SK-N-SH treated with all-trans-retinoic acid at 6 μM for 48 hours (cell line): ENCODE measurements around the gene PLEKHH1.

ENCODE experiments used
- ARNTL ChIP-seq: fragments of 450-650 bp; formaldehyde crosslinking; IDR thresholded peaks from 2 replicates; pipeline ENCODE4 v1.5.0; 2020; ENCODE audit warnings: low read depth, mild to moderate bottlenecking, moderate library complexity, borderline replicate concordance
- BACH2 ChIP-seq: fragments of 250-450 bp; sonication (Bioruptor Pico); IDR thresholded peaks from 2 replicates; pipeline ENCODE4 v1.9.0; 2021; ENCODE audit warnings: mild to moderate bottlenecking, borderline replicate concordance
- CSDC2 ChIP-seq: fragments of 250-450 bp; sonication (Bioruptor Pico); IDR thresholded peaks from 2 replicates; pipeline ENCODE4 v1.5.0; 2020; ENCODE audit warnings: mild to moderate bottlenecking, moderate library complexity
- ISL1 ChIP-seq: fragments of 250-450 bp; sonication (Bioruptor Pico); IDR thresholded peaks from 2 replicates; pipeline ENCODE4 v2.1.2; 2022; ENCODE audit warnings: mild to moderate bottlenecking, moderate library complexity
- RARB ChIP-seq: fragments of 250-450 bp; sonication (Bioruptor Pico); IDR thresholded peaks from 2 replicates; pipeline ENCODE4 v1.8.0; 2021; ENCODE audit warnings: mild to moderate bottlenecking, moderate library complexity
- TCF4 ChIP-seq: fragments of 250-450 bp; sonication (Bioruptor Pico); IDR thresholded peaks from 2 replicates; pipeline ENCODE4 v1.8.0; 2021; ENCODE audit warnings: mild to moderate bottlenecking, moderate library complexity, borderline replicate concordance
- TOX ChIP-seq: fragments of 250-450 bp; sonication (Bioruptor Pico); IDR thresholded peaks from 2 replicates; pipeline ENCODE4 v1.8.0; 2021; ENCODE audit warnings: mild to moderate bottlenecking, moderate library complexity, borderline replicate concordance
- ZFP3 ChIP-seq: fragments of 250-450 bp; sonication (Bioruptor Pico); IDR thresholded peaks from 2 replicates; pipeline ENCODE4 v1.5.0; 2020; ENCODE audit warnings: mild to moderate bottlenecking, moderate library complexity
- ZFP30 ChIP-seq: fragments of 450-650 bp; formaldehyde crosslinking; IDR thresholded peaks from 2 replicates; pipeline ENCODE4 v1.5.0; 2022; ENCODE audit warnings: mild to moderate bottlenecking, moderate library complexity
- ZNF565 ChIP-seq: fragments of 450-650 bp; formaldehyde crosslinking; conservative IDR thresholded peaks from 2 replicates; pipeline ENCODE4 v1.5.0; 2020; ENCODE audit warnings: low read depth, mild to moderate bottlenecking, moderate library complexity
- ZNF8 ChIP-seq: fragments of 450-650 bp; formaldehyde crosslinking; IDR thresholded peaks from 2 replicates; pipeline ENCODE4 v1.5.0; 2020; ENCODE audit warnings: mild to moderate bottlenecking, moderate library complexity
- TF ChIP-seq, protein P1 (sequence below): fragments of 250-450 bp; sonication (Bioruptor Pico); IDR thresholded peaks from 2 replicates; pipeline ENCODE4 v1.8.0; 2020; ENCODE audit warnings: mild to moderate bottlenecking, moderate library complexity, borderline replicate concordance
- TF ChIP-seq, protein P2 (sequence below): fragments of 250-450 bp; sonication (Bioruptor Pico); IDR thresholded peaks from 2 replicates; pipeline ENCODE4 v1.5.0; 2020; ENCODE audit warnings: mild to moderate bottlenecking, moderate library complexity

DNA sequence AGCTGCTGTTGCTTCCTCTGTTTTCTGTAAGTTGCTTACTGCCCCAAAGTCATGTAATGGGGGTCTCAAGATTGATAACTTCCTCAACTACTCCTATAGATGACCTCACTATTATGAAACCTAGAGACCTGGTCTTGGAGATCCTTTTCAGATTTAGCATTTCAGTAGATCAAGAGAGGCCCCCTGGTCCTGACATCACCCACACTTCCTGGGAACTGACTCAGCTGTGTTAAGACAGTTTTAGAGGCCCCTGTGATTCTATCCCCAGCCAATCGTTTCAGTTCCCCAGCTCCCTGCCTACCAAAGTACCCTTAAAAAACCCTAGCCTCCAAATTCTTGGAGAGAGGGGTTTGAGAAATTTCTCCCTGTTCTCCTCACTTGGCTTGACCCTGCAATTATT lies 77.4 kb downstream of the PLEKHH1 start:
- TF ChIP-seq, protein P1, sequence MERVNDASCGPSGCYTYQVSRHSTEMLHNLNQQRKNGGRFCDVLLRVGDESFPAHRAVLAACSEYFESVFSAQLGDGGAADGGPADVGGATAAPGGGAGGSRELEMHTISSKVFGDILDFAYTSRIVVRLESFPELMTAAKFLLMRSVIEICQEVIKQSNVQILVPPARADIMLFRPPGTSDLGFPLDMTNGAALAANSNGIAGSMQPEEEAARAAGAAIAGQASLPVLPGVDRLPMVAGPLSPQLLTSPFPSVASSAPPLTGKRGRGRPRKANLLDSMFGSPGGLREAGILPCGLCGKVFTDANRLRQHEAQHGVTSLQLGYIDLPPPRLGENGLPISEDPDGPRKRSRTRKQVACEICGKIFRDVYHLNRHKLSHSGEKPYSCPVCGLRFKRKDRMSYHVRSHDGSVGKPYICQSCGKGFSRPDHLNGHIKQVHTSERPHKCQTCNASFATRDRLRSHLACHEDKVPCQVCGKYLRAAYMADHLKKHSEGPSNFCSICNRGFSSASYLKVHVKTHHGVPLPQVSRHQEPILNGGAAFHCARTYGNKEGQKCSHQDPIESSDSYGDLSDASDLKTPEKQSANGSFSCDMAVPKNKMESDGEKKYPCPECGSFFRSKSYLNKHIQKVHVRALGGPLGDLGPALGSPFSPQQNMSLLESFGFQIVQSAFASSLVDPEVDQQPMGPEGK (CRISPR knock-in tag), result no peak
- TF ChIP-seq BACH2 (CRISPR knock-in tag) (no peak), ZNF565 (CRISPR knock-in tag) (no peak), ZFP3 (CRISPR knock-in tag) (no peak), ARNTL (no peak), ZFP30 (CRISPR knock-in tag) (no peak), ISL1 (CRISPR knock-in tag) (no peak), CSDC2 (no peak), RARB (CRISPR knock-in tag) (no peak), ZNF8 (CRISPR knock-in tag) (no peak), TOX (CRISPR knock-in tag) (no peak), TCF4 (CRISPR knock-in tag) (no peak)
- TF ChIP-seq, protein P2, sequence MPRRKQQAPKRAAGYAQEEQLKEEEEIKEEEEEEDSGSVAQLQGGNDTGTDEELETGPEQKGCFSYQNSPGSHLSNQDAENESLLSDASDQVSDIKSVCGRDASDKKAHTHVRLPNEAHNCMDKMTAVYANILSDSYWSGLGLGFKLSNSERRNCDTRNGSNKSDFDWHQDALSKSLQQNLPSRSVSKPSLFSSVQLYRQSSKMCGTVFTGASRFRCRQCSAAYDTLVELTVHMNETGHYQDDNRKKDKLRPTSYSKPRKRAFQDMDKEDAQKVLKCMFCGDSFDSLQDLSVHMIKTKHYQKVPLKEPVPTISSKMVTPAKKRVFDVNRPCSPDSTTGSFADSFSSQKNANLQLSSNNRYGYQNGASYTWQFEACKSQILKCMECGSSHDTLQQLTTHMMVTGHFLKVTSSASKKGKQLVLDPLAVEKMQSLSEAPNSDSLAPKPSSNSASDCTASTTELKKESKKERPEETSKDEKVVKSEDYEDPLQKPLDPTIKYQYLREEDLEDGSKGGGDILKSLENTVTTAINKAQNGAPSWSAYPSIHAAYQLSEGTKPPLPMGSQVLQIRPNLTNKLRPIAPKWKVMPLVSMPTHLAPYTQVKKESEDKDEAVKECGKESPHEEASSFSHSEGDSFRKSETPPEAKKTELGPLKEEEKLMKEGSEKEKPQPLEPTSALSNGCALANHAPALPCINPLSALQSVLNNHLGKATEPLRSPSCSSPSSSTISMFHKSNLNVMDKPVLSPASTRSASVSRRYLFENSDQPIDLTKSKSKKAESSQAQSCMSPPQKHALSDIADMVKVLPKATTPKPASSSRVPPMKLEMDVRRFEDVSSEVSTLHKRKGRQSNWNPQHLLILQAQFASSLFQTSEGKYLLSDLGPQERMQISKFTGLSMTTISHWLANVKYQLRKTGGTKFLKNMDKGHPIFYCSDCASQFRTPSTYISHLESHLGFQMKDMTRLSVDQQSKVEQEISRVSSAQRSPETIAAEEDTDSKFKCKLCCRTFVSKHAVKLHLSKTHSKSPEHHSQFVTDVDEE, result no peak
